Astrocyte (in vitro differentiated cells and primary cell): ENCODE data around the gene LMF1. TPM values are rescaled to one million over a fixed set of nuclear protein-coding genes. Genes with fewer than 3 reads are reported as not detected.

Source experiments
- DNase-seq: peaks from one replicate; pipeline ENCODE4 v3.0.0-alpha.2; 2010; ENCODE audit warnings: low read depth
- FAIRE-seq: peaks from 2 replicates; lab custom pipeline; 2011; peaks lifted over from hg19 to GRCh38; lab: Jason Lieb, UNC
- H2AFZ ChIP-seq: 2 replicates; pipeline ENCODE4 v1.6.0; 2012; ENCODE audit warnings: low read depth, low read length, inconsistent platforms
- H3K27ac ChIP-seq: 2 replicates; pipeline ENCODE4 v1.5.1; 2011; ENCODE audit warnings: low read depth, low read length, inconsistent platforms
- H3K27me3 ChIP-seq: 2 replicates; pipeline ENCODE4 v1.6.0; 2011; ENCODE audit warnings: low read length, inconsistent platforms; ENCODE audit not compliant: insufficient read depth
- H3K36me3 ChIP-seq: 2 replicates; pipeline ENCODE4 v1.5.1; 2011; ENCODE audit warnings: low read length, inconsistent platforms; ENCODE audit not compliant: insufficient read depth
- H3K4me1 ChIP-seq: 2 replicates; pipeline ENCODE4 v1.5.1; 2011; ENCODE audit warnings: low read length, inconsistent platforms; ENCODE audit not compliant: insufficient read depth
- H3K4me2 ChIP-seq: 2 replicates; pipeline ENCODE4 v1.6.0; 2012; ENCODE audit warnings: low read length, inconsistent platforms
- H3K4me3 ChIP-seq: 2 replicates; pipeline ENCODE4 v1.5.1; 2011; ENCODE audit warnings: low read depth, mild to moderate bottlenecking, low read length, inconsistent platforms; ENCODE audit not compliant: insufficient read depth
- H3K79me2 ChIP-seq: 2 replicates; pipeline ENCODE4 v1.6.0; 2012; ENCODE audit warnings: mild to moderate bottlenecking, low read length, inconsistent platforms; ENCODE audit not compliant: insufficient read depth
- H3K9ac ChIP-seq: 2 replicates; pipeline ENCODE4 v1.6.0; 2012; ENCODE audit warnings: mild to moderate bottlenecking, low read length, inconsistent platforms
- H3K9me3 ChIP-seq: 2 replicates; pipeline ENCODE4 v1.5.1; 2012; ENCODE audit warnings: low read depth, mild to moderate bottlenecking, low read length, inconsistent platforms; ENCODE audit not compliant: insufficient read depth
- H4K20me1 ChIP-seq: 2 replicates; pipeline ENCODE4 v1.6.0; 2012; ENCODE audit warnings: low read length, inconsistent platforms; ENCODE audit not compliant: insufficient read depth
- H3K27ac Mint-ChIP-seq: one replicate; pipeline ENCODE4 v1.8.0; 2021; ENCODE audit warnings: mild to moderate bottlenecking, mixed read lengths; ENCODE audit not compliant: unreplicated experiment
- H3K27me3 Mint-ChIP-seq: one replicate; pipeline ENCODE4 v1.8.0; 2021; ENCODE audit warnings: low read depth, mixed read lengths; ENCODE audit not compliant: unreplicated experiment
- H3K36me3 Mint-ChIP-seq: one replicate; pipeline ENCODE4 v1.8.0; 2021; ENCODE audit warnings: low read depth, mixed read lengths; ENCODE audit not compliant: unreplicated experiment
- H3K4me1 Mint-ChIP-seq: one replicate; pipeline ENCODE4 v1.8.0; 2021; ENCODE audit warnings: low read depth, mixed read lengths; ENCODE audit not compliant: unreplicated experiment
- H3K4me3 Mint-ChIP-seq: one replicate; pipeline ENCODE4 v1.8.0; 2021; ENCODE audit warnings: mild to moderate bottlenecking, moderate library complexity, mixed read lengths; ENCODE audit not compliant: unreplicated experiment
- H3K9me3 Mint-ChIP-seq: one replicate; pipeline ENCODE4 v1.8.0; 2021; ENCODE audit warnings: mild to moderate bottlenecking, mixed read lengths; ENCODE audit not compliant: unreplicated experiment
- EZH2 ChIP-seq: IDR thresholded peaks from 2 replicates; pipeline ENCODE4 v1.6.1; 2012; ENCODE audit warnings: mild to moderate bottlenecking, low read length, inconsistent platforms; ENCODE audit not compliant: insufficient read depth
- total RNA-seq: library from RNA; stranded (reverse); gene quantifications from 2 replicates; pipeline ENCODE4 v1.2.1, GENCODE V29; 2021
- TF ChIP-seq, protein P1 (sequence below): IDR thresholded peaks from 2 replicates; pipeline ENCODE4 v1.5.1; 2011; ENCODE audit warnings: low read depth, mild to moderate bottlenecking, inconsistent platforms, low read length, moderate library complexity; ENCODE audit not compliant: insufficient read depth

LMF1 gene
- total RNA-seq, 1 donor from 2014 or later, result 12.6 TPM

DNA sequence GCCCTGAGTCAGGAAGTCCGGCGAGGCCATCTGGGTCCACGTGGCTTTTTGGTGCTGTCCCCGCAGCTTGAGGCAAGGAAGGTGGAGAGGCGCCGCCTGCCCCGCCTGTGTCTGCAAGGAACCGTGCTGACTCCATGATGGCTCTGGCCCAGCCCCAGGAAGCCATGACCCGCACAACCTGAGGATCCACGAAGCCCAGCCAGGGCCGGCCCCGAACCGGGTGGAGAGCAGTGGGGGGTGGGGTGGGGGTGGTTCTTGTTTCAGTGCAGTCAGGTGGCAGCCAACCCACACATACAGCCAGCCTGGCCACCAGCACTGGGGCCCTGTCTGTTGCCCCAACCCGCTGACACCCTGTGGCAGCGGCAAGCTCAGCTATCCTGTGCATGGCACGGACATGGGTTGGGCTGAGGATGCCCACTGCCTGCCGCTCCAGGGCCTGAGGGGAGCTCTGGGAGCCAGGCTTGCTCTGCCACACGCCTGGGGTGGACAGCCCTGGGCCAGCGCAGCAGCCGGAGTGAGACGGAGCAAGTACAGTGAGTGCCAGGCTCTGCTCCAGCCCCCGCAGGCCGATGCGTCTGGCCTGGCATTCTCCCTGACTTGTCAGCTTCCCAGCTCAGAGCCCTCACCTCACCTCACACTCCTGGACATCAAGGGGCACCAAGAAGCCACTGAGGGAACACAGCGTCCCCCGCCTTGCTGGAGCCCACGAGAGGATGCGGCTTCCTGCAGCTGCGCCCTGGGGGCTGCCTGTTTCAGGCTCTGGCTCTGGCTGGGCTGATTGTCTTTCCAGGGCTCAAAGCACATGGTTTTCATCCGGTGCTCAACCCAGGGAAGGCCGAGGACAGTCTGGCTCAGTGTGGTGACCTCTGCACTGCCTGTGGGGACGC, 68.8 kb downstream of the LMF1 start:
- Histone ChIP-seq H3K27ac (no peak overlapping the region), H3K9me3 (no peaks in the 10 kb centered on the region), H3K4me3 (no peak overlapping the region), H3K4me2 (no peak overlapping the region), H3K27me3 (no peaks in the 10 kb centered on the region), H3K4me1 (no peaks in the 10 kb centered on the region), H4K20me1 (no peaks in the 10 kb centered on the region), H2AFZ (no peak overlapping the region), H3K79me2 (no peaks in the 10 kb centered on the region), H3K9ac (no peak overlapping the region), H3K36me3 (no peaks in the 10 kb centered on the region)
- Mint-ChIP-seq H3K27ac (peak overlapping the region; percentile 47), H3K27me3 (peaks cover 21% of the 10 kb centered on the region), H3K4me3 (no peak overlapping the region), H3K9me3 (peaks cover 2% of the 10 kb centered on the region), H3K4me1 (no peaks in the 10 kb centered on the region), H3K36me3 (peaks cover 10% of the 10 kb centered on the region)
- no peak for FAIRE-seq
- DNase-seq, result no peak
- TF ChIP-seq, protein P1, sequence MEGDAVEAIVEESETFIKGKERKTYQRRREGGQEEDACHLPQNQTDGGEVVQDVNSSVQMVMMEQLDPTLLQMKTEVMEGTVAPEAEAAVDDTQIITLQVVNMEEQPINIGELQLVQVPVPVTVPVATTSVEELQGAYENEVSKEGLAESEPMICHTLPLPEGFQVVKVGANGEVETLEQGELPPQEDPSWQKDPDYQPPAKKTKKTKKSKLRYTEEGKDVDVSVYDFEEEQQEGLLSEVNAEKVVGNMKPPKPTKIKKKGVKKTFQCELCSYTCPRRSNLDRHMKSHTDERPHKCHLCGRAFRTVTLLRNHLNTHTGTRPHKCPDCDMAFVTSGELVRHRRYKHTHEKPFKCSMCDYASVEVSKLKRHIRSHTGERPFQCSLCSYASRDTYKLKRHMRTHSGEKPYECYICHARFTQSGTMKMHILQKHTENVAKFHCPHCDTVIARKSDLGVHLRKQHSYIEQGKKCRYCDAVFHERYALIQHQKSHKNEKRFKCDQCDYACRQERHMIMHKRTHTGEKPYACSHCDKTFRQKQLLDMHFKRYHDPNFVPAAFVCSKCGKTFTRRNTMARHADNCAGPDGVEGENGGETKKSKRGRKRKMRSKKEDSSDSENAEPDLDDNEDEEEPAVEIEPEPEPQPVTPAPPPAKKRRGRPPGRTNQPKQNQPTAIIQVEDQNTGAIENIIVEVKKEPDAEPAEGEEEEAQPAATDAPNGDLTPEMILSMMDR, result no peak
- no peak for TF ChIP-seq EZH2

DNA sequence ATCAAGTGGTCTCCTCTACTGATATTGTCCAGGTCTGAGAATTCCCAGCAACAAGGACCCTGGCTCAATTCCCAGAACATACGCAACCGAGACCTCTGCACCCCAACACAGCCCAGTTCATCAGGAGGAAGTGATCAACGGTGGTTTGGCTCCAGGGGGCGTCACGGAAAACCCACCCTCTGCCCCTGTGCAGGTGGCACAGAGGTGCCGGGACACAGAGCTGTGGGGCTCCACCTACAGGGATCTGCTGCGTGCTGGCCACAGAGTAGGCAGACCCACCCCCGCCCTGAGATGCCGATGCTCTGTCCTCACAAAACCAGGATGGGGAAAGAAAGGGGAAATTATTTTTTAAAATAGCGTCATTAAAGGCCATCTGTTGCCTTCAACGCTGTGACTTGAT, 69.6 kb downstream of the LMF1 start:
- TF ChIP-seq EZH2, result no peak
- TF ChIP-seq, protein P1, result no peak
- Mint-ChIP-seq H3K27me3 (peaks cover 21% of the 10 kb centered on the region), H3K4me1 (no peaks in the 10 kb centered on the region), H3K27ac (peak overlapping the region; percentile 47), H3K9me3 (peaks cover 2% of the 10 kb centered on the region), H3K4me3 (no peak overlapping the region), H3K36me3 (peaks cover 12% of the 10 kb centered on the region)
- Histone ChIP-seq H3K79me2 (no peaks in the 10 kb centered on the region), H3K4me1 (no peaks in the 10 kb centered on the region), H3K4me2 (no peak overlapping the region), H3K36me3 (no peaks in the 10 kb centered on the region), H3K9ac (no peak overlapping the region), H3K9me3 (no peaks in the 10 kb centered on the region), H2AFZ (no peak overlapping the region), H3K27ac (no peak overlapping the region), H3K27me3 (no peaks in the 10 kb centered on the region), H4K20me1 (no peaks in the 10 kb centered on the region), H3K4me3 (no peak overlapping the region)
- FAIRE-seq (no peak), DNase-seq (no peak)

DNA sequence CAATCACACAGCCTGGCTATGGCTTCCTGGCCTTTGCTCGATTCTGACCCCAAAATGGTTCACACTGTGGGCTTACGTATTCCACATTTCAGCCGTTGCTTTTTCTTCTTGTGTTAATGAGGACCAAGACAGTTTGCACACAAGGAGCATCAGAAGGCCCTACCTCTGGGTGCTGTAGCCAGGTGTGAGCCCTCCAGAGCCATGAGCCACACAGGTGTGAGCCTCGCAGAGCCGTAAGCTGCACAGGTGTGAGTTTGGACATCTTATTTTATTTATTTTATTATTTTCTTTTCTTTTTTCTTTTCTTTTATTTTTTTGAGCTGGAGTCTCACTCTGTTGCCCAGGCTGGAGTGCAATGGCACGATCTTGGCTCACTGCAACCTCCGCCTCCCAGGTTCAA, 70.6 kb downstream of the LMF1 start:
- Mint-ChIP-seq H3K27me3 (peaks cover 19% of the 10 kb centered on the region), H3K36me3 (peaks cover 6% of the 10 kb centered on the region), H3K9me3 (peaks cover 1% of the 10 kb centered on the region), H3K4me1 (no peaks in the 10 kb centered on the region), H3K4me3 (no peak overlapping the region), H3K27ac (no peak overlapping the region)
- Histone ChIP-seq H3K36me3 (no peaks in the 10 kb centered on the region), H3K4me1 (no peaks in the 10 kb centered on the region), H3K27ac (no peak overlapping the region), H2AFZ (no peak overlapping the region), H3K9ac (no peak overlapping the region), H3K4me3 (no peak overlapping the region), H4K20me1 (no peaks in the 10 kb centered on the region), H3K27me3 (no peaks in the 10 kb centered on the region), H3K79me2 (no peaks in the 10 kb centered on the region), H3K4me2 (no peak overlapping the region), H3K9me3 (no peaks in the 10 kb centered on the region)
- TF ChIP-seq, protein P1, result no peak
- TF ChIP-seq EZH2, result no peak
- DNase-seq (no peak), FAIRE-seq (no peak)
